Psoas muscle (tissue), 8 donors: ENCODE results near the gene GNG7. TPM values are rescaled to one million over a fixed set of nuclear protein-coding genes. Genes with fewer than 3 reads are reported as not detected.

ENCODE experiments used
- ATAC-seq, 4 donors: fragments of 200-7000 bp; cut with Tn5 transposase; one replicate each; pipeline ENCODE4 v1.9.1; 2020; ENCODE audit warnings: moderate library complexity in 3 of 4, mild to moderate bottlenecking in 2 of 4
- DNase-seq, 2 donors: peaks; one replicate each; pipeline ENCODE4 v3.0.0-alpha.2; 2020
- H3K27ac ChIP-seq: fragments of 200-600 bp; one replicate; pipeline ENCODE4 v1.8.0; 2022
- H3K27me3 ChIP-seq, 3 donors: fragments of 200-600 bp in 1 of 3; one replicate each; pipeline versions ENCODE4 v1.6.1 to v1.8.0; 2013 to 2022; ENCODE audit warnings: low read length in 2 of 3, mild to moderate bottlenecking in 2 of 3, moderate library complexity in 1 of 3; ENCODE audit not compliant: insufficient read depth in 3 of 3
- H3K36me3 ChIP-seq, 2 donors: fragments of 200-600 bp in 1 of 2; one replicate each; pipeline versions ENCODE4 v1.6.1 to v1.8.0; 2013 to 2022; ENCODE audit warnings: low read depth in 1 of 2, mild to moderate bottlenecking in 1 of 2, moderate library complexity in 1 of 2; ENCODE audit not compliant: insufficient read depth in 1 of 2
- H3K4me1 ChIP-seq: fragments of 200-600 bp; one replicate; pipeline ENCODE4 v1.8.0; 2022
- H3K4me3 ChIP-seq: fragments of 200-600 bp; one replicate; pipeline ENCODE4 v1.8.0; 2022; ENCODE audit warnings: mild to moderate bottlenecking
- H3K9me3 ChIP-seq: fragments of 200-600 bp; one replicate; pipeline ENCODE4 v1.8.0; 2022
- WGBS, 3 donors: extraction: QIAGEN DNeasy Blood & Tissue Kit; methylation state at CpG; one replicate each; pipeline versions ENCODE4 v1.1.6 to v1.1.7; 2013; 5-methylcytosine and 5-hydroxymethylcytosine counted together
- intact Hi-C, 2 donors: fragments of 100-400 bp; cut with DNase I; formaldehyde crosslinking; loops; one replicate each; pipeline versions ENCODE4 v1.11.0 to v1.14.2; 2022
- polyA plus RNA-seq, 3 donors: library from polyadenylated mRNA; stranded (reverse); fragments of 200-250 nt; gene quantifications; one replicate each; pipeline ENCODE4 v1.2.3, GENCODE V29; 2013
- total RNA-seq, 4 donors: library from RNA; stranded (reverse); fragmentation: NEBNext Ultra II Directional in 2 of 4; extraction: Animal tissue kit (Norgen Biotek cat#: 25700) in 2 of 4; gene quantifications; one replicate each; pipeline versions ENCODE4 v1.2.1 to v1.2.4, GENCODE V29; 2021 to 2023
- TF ChIP-seq, protein P1 (sequence below): fragments of 200-600 bp; IDR thresholded peaks from one replicate; pipeline ENCODE4 v1.8.0; 2022; ENCODE audit warnings: antibody characterized with exemption
- donor health status: healthy with polysubstance abuse.
- donor health status: DM: no; HTN: no; CAD: no; lungs with moderate emphysema.
- donor health status: Bipolar disorder and iron deficiency.
- donor health status: healthy.
- donor health status: DM: yes; HTN: yes; CAD: no.
- donor health status: DM: no; HTN: no; CAD: no.
- donor health status: DM: no; HTN: no; CAD: no.
- donor health status: DM: yes; HTN: yes; CAD: no.

The GNG7 gene
- total and polyA plus RNA-seq, 7 donors: 0.48 to 5.4 (median 1.2) TPM

GRCh38 chr19:2556221-2557092 lies 146.0 kb downstream of the GNG7 start:
- Histone ChIP-seq H3K4me1 (no peaks in the 10 kb centered on the region), H3K9me3 (no peaks in the 10 kb centered on the region), H3K27me3 (no peaks in the 10 kb centered on the region), H3K36me3 (no peaks in the 10 kb centered on the region), H3K27ac (no peak overlapping the region), H3K4me3 (no peak overlapping the region)
- no peak for DNase-seq
- no peak for ATAC-seq
- 67 to 75% (median 71%) methylated on average over 32 to 37 of the region's 37 CpGs for WGBS, 3 donors
- intact Hi-C loops: no loop called here
- TF ChIP-seq, protein P1, sequence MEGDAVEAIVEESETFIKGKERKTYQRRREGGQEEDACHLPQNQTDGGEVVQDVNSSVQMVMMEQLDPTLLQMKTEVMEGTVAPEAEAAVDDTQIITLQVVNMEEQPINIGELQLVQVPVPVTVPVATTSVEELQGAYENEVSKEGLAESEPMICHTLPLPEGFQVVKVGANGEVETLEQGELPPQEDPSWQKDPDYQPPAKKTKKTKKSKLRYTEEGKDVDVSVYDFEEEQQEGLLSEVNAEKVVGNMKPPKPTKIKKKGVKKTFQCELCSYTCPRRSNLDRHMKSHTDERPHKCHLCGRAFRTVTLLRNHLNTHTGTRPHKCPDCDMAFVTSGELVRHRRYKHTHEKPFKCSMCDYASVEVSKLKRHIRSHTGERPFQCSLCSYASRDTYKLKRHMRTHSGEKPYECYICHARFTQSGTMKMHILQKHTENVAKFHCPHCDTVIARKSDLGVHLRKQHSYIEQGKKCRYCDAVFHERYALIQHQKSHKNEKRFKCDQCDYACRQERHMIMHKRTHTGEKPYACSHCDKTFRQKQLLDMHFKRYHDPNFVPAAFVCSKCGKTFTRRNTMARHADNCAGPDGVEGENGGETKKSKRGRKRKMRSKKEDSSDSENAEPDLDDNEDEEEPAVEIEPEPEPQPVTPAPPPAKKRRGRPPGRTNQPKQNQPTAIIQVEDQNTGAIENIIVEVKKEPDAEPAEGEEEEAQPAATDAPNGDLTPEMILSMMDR: no peak

DNA sequence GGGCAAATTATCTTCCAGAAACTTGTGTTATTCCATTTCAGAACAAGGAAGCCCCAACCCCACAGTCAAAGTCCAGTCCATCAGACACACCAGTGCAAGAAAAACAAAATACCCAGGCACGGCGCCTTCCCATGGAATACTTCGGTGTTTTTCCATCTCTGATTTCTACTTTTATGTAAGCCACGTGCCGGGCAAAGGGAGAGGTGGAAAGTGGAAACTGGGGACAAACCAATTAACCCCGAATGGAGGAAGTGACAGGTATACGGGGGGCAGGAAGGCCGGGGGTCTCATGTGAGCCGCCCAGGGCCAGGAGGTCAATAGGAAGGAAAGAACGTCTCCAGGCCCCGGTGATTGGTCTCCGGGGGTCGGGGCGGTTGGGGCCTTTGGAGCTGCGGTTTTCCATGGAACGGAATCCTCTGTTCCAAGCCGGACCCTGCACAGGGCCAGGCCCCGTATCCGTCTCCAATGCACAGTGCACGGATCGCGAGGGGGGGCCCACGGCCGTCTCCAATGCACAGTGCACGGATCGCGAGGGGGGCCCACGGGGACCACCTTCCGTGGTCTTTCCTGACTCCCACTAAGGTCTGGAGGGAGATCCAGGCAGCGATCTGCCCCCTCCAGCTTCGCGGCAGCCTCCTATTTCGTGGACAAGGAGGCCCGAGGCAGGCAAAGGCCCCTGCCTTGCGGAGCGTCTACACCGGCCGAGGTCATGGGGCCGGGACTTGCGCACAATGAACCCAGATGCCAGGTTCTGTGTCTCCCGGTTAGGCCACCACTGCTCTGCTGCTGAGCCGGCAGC lies 146.9 kb downstream of the GNG7 start:
- Histone ChIP-seq H3K27ac (no peak overlapping the region), H3K9me3 (no peaks in the 10 kb centered on the region), H3K36me3 (no peaks in the 10 kb centered on the region), H3K4me1 (peaks cover 7% of the 10 kb centered on the region), H3K4me3 (no peak overlapping the region), H3K27me3 (no peaks in the 10 kb centered on the region)
- whole genome bisulfite sequencing, 3 donors: 73 to 80% (median 78%) methylated on average over 42 of the region's 42 CpGs
- DNase-seq (no peak), ATAC-seq (no peak)
- intact Hi-C loops: no loop called here
- TF ChIP-seq, protein P1: no peak

DNA sequence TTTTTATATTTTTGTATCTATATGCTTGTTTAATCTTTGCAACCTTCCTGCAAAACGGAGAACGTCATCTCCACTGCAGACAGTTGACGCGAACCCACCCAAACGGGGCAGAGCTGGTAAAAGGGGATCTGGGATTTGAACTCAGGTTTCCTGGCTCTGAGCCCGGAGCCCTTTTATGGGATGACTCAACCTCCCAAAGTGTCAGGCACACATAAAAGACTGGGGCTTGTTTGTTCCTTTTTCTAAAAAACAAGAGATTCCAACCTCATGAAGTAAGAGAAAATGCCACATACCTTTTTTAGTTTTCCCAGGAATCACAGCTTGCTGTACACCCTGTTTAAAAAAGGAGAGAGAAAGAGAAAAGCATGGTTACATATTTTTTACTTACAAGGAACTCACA lies 147.6 kb downstream of the GNG7 start:
- H3K4me3 ChIP-seq: no peak overlapping the region

DNA sequence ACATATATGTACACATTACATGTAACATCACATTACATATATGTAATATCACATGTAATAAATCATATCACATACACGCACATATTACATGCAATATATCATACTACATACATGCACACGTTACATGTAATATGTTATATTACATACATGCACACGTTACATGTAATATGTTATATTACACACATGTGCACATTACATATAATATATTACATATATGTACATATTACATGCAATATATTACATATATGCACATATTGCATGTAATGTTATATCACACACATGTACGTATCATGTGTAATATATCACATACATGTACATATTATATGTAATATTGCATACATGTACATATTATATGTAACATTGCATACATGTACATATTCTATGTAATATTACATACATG lies 149.0 kb downstream of the GNG7 start:
- intact Hi-C loops: no loop called here
- H3K27ac ChIP-seq: no peak overlapping the region
- no peaks in the 10 kb centered on the region for H3K36me3 ChIP-seq
- TF ChIP-seq, protein P1: no peak
- no peak overlapping the region for H3K4me3 ChIP-seq
- no peaks in the 10 kb centered on the region for H3K27me3 ChIP-seq
- no peaks in the 10 kb centered on the region for H3K9me3 ChIP-seq
- H3K4me1 ChIP-seq: peaks cover 12% of the 10 kb centered on the region
- ATAC-seq: no peak
- 68 to 86% (median 68%) methylated on average over 4 of the region's 4 CpGs for WGBS, 3 donors
- DNase-seq: no peak

More for the DNA sequence above, 147.6 kb downstream of the GNG7 start:
- DNase-seq (no peak), ATAC-seq (no peak)
- no peaks in the 10 kb centered on the region for H3K36me3 ChIP-seq
- WGBS, 3 donors: 79 to 90% (median 84%) methylated on average over 6 of the region's 6 CpGs
- H3K27me3 ChIP-seq: no peaks in the 10 kb centered on the region
- TF ChIP-seq, protein P1: no peak
- intact Hi-C loops: no loop called here
- H3K4me1 ChIP-seq: peaks cover 12% of the 10 kb centered on the region
- H3K27ac ChIP-seq: no peak overlapping the region
- H3K9me3 ChIP-seq: no peaks in the 10 kb centered on the region
